ENCODE data around the gene LGALS9. TPM values are rescaled to one million over a fixed set of nuclear protein-coding genes. Genes with fewer than 3 reads are reported as not detected.
A peak's percentile ranks its signal among the peaks of the same experiment; 100 is the strongest.
"Not testable (repeated sequence)": the region's sequence is repeated elsewhere in the genome, so short reads cannot be mapped to it uniquely, and the experiment has no call there.

LGALS9 gene
- total RNA-seq, 2 experiments from 2014 or later = 150 to 305 TPM

DNA sequence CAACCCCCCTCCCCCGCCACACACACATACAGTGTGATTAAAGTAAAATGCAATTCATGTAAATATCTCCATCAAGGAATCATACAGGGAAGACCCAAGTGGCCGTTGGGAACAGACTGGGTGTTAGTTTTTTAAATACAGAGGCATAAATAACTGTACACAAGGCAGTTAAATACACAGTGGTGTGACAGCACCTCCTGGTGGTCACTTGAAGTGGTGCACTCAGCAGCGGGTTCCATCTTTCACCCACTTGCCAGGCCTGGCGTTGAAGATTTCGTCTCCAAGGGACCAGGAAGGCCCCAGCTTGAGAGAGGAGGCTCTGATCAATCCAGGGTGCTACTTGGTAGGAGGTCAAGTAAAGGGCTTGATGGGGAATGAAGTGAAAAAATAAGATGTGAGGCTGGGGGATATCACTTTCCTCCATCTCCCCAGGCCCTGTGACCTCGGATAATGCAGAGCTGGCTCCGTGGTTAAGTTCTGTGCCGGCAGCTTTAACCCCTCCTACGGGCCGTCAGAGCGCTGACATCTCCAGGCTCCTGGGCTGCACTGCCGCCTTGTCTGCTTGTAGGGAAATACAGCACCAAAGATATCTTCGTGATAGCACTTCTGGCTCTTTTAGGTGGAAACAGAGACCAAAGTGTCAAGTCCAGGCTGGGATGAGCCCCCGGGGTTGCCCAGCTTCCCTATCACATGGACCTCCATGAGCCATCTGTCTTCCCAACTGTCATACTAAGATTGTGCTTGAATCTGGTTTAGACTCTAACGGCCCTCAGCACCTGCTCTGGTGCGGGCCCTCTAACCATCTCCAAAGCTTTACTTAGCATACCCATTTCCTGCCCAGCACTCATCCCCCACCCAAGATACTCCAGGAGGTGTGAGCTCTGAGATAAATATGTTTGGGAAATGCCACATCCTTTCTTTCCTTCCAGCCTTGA, 20.7 kb downstream of the LGALS9 start:
- ATAC-seq (peak; percentile 72), DNase-seq (peak; percentile 80)
- Mint-ChIP-seq H3K36me3 (peaks cover 9% of the 10 kb centered on the region), H3K27me3 (no peaks in the 10 kb centered on the region), H3K27ac (no peak overlapping the region), H3K4me3 (no peak overlapping the region), H3K4me1 (peaks cover 6% of the 10 kb centered on the region), H3K9me3 (ENCODE audit: low read depth) (no peaks in the 10 kb centered on the region)
- CTCF ChIA-PET = interaction anchor here (0.8 to 10.0 kb wide), 21 partner anchors 12 to 433 kb away, joined by 3 to 152 read pairs (median 5); partner anchors contain the start of genes LGALS9 and LYRM9

DNA sequence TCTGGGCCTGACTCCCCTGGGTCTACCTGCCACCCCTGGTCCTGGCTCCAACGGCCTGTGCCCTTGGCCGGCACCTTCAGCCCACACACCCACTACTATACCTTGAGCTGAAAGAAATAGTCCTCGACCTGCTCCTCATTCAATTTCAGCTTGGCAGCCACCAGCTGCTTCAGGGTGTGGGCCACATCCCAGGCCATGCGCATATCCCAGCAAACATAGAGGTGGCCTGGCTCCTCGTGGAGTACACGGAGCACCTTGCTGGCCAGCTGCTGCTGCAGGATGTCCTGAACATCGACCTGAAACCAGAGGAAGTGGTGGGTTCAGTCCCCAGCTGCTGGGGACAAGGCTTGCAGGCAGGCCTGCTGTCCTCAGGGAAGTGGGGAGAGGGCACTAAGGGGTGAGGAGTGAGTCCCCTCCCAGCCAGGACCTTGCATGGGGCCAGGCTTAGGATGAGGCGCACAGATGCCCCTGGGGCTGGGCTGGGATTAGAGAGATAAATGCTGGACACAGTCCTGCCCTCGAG, 22.5 kb downstream of the LGALS9 start:
- not testable (repeated sequence) for H3K4me3 Mint-ChIP-seq; ATAC-seq; H3K27me3 Mint-ChIP-seq; DNase-seq; H3K27ac Mint-ChIP-seq; H3K36me3 Mint-ChIP-seq; H3K4me1 Mint-ChIP-seq; H3K9me3 Mint-ChIP-seq (ENCODE audit: low read depth)
- CTCF ChIA-PET = interaction anchor here (0.6 to 10.0 kb wide), 17 partner anchors 8 to 417 kb away, joined by 3 to 152 read pairs (median 6); no protein-coding TSS in a partner anchor

DNA sequence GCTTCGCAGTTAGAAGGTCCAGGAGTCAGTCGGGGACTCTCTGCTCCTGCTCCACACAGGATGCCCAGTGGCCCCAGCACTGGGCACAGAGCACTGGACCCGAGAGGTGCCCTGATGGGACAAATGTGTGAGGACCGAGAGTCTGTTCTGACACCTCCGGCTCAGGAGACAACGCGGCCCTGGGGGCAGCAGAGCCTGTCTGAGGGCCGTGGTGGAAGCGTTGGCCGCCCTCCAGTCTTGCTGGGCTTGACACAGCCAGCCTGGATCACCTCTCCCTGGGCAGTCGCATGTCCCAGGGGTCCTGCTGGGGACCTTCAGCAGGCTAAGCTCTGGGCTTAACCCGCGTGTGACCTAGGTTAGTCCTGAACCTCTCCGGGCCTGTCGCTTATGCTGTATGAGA, 23.1 kb downstream of the LGALS9 start:
- CTCF ChIA-PET = interaction anchor here (0.7 to 10.0 kb wide), 28 partner anchors 9 to 418 kb away, joined by 3 to 152 read pairs (median 5); no protein-coding TSS in a partner anchor
- no peak overlapping the region for H3K4me3 Mint-ChIP-seq
- no peak overlapping the region for H3K27ac Mint-ChIP-seq
- peaks cover 2% of the 10 kb centered on the region for H3K36me3 Mint-ChIP-seq
- ATAC-seq (no peak), DNase-seq (no peak)
- H3K27me3 Mint-ChIP-seq = no peaks in the 10 kb centered on the region
- H3K9me3 Mint-ChIP-seq (ENCODE audit: low read depth) = no peaks in the 10 kb centered on the region
- H3K4me1 Mint-ChIP-seq = peaks cover 6% of the 10 kb centered on the region

DNA sequence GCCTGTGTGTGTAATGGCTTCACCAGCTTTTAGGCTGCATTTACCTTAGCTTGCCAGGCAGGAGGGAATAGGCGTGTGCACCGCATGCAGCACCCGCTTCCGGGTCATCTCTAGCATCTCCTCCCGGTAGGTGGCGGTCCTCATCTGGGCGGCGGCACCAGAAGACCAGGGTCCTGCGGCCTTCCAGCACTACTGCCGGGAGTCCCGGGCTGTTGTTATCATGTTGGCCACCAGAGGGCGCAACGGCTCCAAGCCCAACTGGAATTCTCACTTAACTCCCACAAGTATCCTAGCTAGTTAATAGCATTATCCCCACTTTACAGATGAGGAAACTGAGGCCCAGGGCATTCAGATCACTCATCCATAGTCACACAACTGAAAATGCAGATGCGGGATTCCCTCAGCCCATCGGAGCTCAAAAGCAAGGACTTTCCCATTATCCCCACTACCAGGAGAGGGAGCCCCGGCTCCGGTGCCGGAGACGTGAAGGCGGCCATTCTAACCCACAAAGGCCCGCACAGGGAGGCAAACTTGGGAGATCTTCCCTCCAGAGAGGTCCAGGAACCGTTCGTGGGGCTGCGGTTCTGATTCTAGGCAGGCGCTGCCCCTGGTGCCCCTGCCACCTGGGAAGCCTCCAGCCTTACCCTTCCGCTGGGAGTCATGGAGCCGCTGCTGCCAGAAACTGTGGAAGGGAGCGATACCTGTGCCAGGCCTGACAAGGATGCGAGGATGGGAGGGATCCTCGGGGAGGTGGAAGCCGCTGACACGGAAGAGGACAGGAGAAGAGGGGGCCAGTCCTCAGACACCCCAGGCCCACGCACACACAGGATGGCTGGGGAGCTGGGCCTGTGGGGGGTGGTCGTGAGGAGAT, 23.9 kb downstream of the LGALS9 start:
- Mint-ChIP-seq H3K4me3 (no peak overlapping the region), H3K36me3 (no peaks in the 10 kb centered on the region), H3K27me3 (no peaks in the 10 kb centered on the region), H3K27ac (no peak overlapping the region), H3K4me1 (peaks cover 6% of the 10 kb centered on the region), H3K9me3 (ENCODE audit: low read depth) (no peaks in the 10 kb centered on the region)
- DNase-seq = peak; percentile 82
- CTCF ChIA-PET = interaction anchor here (0.7 to 10.0 kb wide), 31 partner anchors 9 to 418 kb away, joined by 3 to 152 read pairs (median 5); no protein-coding TSS in a partner anchor
- peak; percentile 82 for ATAC-seq

DNA sequence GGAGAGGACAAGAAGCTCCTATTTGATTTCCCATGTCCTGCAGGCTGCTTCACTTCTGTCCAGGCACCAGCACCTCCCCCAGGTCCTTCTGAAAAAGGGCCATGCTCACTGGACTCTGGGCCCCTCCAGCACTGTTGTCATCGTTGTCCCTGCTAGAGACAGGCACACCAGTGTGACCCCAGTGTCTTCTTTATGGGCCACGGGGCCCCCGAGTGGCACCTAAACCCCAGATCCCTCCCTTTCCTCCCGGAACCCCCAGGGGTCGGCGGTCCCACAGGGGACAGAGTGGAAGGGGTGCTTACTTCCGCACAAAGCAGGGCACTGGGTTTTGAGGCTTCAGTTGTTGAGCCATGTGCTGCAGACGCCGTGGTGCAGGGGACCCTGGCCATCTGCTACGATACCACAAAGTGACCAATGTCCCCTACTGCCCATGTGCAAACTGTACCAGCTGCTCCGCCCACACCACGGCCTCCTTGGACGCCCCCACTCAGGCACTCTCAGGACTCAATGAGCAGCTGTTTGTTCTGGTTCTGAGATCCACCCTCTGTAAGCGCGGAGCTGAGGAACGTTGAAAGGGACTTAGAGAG, 24.6 kb downstream of the LGALS9 start:
- H3K4me1 Mint-ChIP-seq; H3K27ac Mint-ChIP-seq; H3K27me3 Mint-ChIP-seq; H3K4me3 Mint-ChIP-seq; DNase-seq; H3K36me3 Mint-ChIP-seq; ATAC-seq; H3K9me3 Mint-ChIP-seq (ENCODE audit: low read depth): not testable (repeated sequence)
- CTCF ChIA-PET = interaction anchor here (0.9 to 10.0 kb wide), 14 partner anchors 9 to 419 kb away, joined by 3 to 152 read pairs (median 6); no protein-coding TSS in a partner anchor

DNA sequence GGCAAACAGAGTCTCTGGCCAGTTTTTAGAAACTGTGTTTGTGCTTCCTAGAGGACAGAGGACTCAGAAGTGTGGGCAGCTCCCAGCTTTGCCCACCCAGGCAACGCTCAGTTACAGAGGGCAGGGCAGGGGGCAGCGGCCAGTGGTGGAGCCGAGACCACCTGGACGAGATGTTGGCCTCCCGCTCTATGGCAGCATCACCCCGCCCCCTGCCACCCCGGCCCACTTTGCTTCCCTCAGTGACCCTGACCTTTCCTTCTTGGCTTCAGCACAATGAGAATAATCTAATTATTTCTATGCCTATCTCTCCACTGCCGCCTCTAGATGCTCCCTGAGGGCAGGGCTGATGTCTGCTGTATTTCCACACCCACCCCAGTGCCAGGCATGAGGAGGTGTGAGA, 25.6 kb downstream of the LGALS9 start:
- not testable (repeated sequence) for DNase-seq
- CTCF ChIA-PET = interaction anchor here (2.2 to 4.1 kb wide), 2 partner anchors 100 to 223 kb away, joined by 12 to 23 read pairs; no protein-coding TSS in a partner anchor

DNA sequence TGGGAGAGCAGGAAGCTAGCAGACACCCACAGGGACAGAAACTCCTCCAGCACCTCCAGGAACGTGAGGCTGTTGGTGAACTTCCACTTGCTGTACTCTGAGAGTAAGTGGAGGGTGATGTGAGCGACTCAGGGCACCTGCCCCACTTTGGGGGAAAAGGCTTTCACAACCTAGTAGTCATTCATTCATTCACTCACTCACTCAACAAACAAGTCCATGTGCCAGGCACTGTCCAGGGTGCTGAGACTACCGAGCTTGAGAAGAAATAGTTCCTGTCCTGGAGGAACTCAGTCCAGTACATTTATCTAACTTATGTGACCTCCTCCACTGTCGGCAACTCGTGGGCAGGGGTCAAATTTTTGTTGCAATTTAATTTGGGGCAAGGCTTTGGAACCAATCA, 26.6 kb downstream of the LGALS9 start:
- no peaks in the 10 kb centered on the region for H3K36me3 Mint-ChIP-seq
- no peaks in the 10 kb centered on the region for H3K9me3 Mint-ChIP-seq (ENCODE audit: low read depth)
- DNase-seq (no peak), ATAC-seq (no peak)
- no peaks in the 10 kb centered on the region for H3K27me3 Mint-ChIP-seq
- no peak overlapping the region for H3K27ac Mint-ChIP-seq
- no peak overlapping the region for H3K4me3 Mint-ChIP-seq
- peaks cover 6% of the 10 kb centered on the region for H3K4me1 Mint-ChIP-seq
- CTCF ChIA-PET = interaction anchor here (1.0 to 4.1 kb wide), 4 partner anchors 55 to 236 kb away, joined by 3 to 23 read pairs (median 8); partner anchors contain the start of gene LYRM9

More for the DNA sequence above, 25.6 kb downstream of the LGALS9 start:
- H3K4me1 Mint-ChIP-seq; H3K27ac Mint-ChIP-seq; H3K36me3 Mint-ChIP-seq; H3K4me3 Mint-ChIP-seq; ATAC-seq; H3K27me3 Mint-ChIP-seq; H3K9me3 Mint-ChIP-seq (ENCODE audit: low read depth): not testable (repeated sequence)

DNA sequence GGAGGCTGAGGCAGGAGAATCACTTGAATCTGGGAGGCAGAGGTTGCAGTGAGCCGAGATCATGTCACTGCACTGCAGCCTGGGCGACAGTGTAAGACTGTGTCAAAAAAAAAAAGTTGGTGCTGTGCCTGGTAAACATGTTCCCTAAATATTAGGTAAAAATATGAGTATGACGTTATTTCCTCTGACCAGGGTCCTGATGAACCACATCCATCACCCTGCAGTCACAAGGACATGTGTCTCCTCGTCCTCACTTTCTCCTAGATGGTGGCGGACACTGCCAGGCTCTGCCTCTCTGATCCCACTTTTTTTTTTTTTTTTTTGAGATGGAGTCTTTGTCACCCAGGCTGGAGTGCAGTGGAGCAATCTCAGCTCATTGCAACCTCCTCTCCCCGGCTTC, 28.7 kb downstream of the LGALS9 start:
- Mint-ChIP-seq H3K4me1 (peaks cover 2% of the 10 kb centered on the region), H3K36me3 (no peaks in the 10 kb centered on the region), H3K27me3 (no peaks in the 10 kb centered on the region), H3K27ac (no peak overlapping the region), H3K4me3 (no peak overlapping the region), H3K9me3 (ENCODE audit: low read depth) (no peaks in the 10 kb centered on the region)
- CTCF ChIA-PET = no interaction called here
- no peak for ATAC-seq
- no peak for DNase-seq

DNA sequence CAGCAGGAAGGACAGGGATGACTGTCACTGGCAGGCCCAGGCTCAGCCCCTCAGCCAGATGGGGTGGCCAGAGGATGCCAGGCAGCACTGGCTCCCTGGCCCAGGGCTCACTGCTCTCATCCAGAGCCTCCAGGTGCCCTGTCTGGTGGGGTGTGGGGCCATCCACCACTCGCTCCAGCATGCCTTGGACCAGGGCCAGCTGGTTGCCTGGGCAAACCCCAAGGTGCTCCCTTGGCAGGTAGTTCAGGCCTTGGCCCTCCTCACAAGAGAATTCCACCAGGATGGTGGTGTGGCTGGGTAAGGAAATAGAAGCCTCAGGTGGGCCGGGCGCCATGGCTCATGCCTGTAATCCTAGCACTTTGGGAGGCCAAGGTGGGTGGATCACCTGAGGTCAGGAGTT, 29.4 kb downstream of the LGALS9 start:
- no peak for DNase-seq
- Mint-ChIP-seq H3K36me3 (no peaks in the 10 kb centered on the region), H3K4me3 (no peak overlapping the region), H3K27ac (no peak overlapping the region), H3K4me1 (no peaks in the 10 kb centered on the region), H3K27me3 (no peaks in the 10 kb centered on the region), H3K9me3 (ENCODE audit: low read depth) (no peaks in the 10 kb centered on the region)
- ATAC-seq = no peak
- CTCF ChIA-PET = no interaction called here

DNA sequence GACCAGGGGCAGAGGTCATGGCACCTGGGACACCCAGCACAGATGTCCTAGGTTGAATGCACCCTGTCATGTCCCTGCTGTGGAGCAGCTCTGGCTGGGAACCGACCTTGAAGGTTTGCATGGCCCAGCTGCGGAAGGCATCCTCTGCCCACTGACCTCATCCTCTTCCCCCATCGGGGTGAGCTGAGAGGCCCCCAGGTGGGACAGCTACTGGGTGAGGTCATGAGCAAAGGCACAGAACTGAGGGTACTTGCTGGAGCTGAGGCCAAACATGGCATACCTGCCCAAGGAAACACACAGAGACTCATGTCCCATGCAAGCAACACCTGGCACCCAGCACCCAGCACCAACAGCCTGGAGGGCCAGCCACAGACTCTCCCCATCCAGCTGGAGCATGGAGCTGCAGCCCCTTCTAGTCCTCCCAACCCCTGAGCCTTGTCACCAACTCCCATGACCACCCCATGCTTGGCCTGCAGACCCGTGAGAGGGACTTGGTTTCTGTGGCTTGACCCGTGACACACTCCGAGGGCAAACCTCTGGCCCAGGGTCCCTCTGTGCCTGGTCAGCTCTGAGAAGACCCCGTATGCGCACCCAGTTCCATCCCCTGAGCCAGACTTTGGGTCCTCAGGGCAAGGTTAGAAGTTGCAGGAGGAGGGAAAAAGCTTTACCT, 33.1 kb downstream of the LGALS9 start:
- ATAC-seq (no peak), DNase-seq (no peak)
- Mint-ChIP-seq H3K27ac (no peak overlapping the region), H3K4me1 (no peaks in the 10 kb centered on the region), H3K27me3 (no peaks in the 10 kb centered on the region), H3K36me3 (no peaks in the 10 kb centered on the region), H3K9me3 (ENCODE audit: low read depth) (no peaks in the 10 kb centered on the region), H3K4me3 (no peak overlapping the region)
- CTCF ChIA-PET = interaction anchor here (1.2 to 2.2 kb wide), 3 partner anchors 9 to 65 kb away, joined by 3 to 10 read pairs (median 3); no protein-coding TSS in a partner anchor

DNA sequence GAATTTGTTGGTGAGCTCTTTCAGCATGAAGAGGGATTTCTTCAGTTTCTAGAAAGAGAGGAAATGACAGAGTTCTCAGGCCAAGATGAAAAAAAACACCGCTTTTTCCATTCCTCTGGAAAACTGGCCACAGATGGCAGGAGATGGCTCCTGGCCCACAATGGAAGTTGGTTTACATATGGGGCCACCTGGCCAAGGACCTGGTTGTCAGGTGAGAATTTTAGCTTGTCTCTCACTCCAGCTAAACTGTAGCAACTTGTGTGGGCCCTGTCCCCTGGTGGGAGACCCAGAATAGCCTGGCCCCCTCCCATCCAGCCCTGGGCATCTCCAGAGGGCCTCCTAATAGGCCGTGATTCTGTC, 33.6 kb downstream of the LGALS9 start:
- H3K27ac Mint-ChIP-seq = no peak overlapping the region
- H3K36me3 Mint-ChIP-seq = no peaks in the 10 kb centered on the region
- DNase-seq = no peak
- H3K27me3 Mint-ChIP-seq = no peaks in the 10 kb centered on the region
- ATAC-seq = no peak
- CTCF ChIA-PET = interaction anchor here (1.2 to 2.2 kb wide), 2 partner anchors 10 to 65 kb away, joined by 3 to 10 read pairs; no protein-coding TSS in a partner anchor
- no peaks in the 10 kb centered on the region for H3K9me3 Mint-ChIP-seq (ENCODE audit: low read depth)
- no peaks in the 10 kb centered on the region for H3K4me1 Mint-ChIP-seq
- H3K4me3 Mint-ChIP-seq = no peak overlapping the region

DNA sequence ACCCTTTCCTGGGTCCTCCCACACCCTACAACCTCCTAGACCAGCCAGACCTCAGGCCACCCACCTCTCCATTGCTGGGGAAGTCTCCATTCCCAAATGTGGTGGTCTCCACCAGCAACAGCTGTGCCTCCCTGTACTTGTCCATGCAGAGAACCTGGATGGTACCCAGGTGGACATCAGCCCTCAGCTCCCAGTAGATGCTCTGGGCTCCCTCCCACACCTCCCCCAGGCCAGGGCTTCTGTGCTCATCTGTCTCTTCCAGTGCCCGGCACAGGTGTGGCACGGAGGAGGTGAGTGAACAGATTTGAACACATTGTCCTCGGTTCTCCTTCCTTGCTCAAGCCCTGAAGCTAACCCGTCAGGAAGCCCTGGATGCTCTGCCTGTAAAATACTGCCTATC, 34.6 kb downstream of the LGALS9 start:
- H3K4me1 Mint-ChIP-seq = no peaks in the 10 kb centered on the region
- H3K27ac Mint-ChIP-seq = no peak overlapping the region
- CTCF ChIA-PET = interaction anchor here (1.4 kb wide), 1 partner anchor 11 kb away, joined by 7 read pairs; no protein-coding TSS in a partner anchor
- no peaks in the 10 kb centered on the region for H3K27me3 Mint-ChIP-seq
- H3K36me3 Mint-ChIP-seq = no peaks in the 10 kb centered on the region
- DNase-seq = no peak
- ATAC-seq = no peak
- H3K9me3 Mint-ChIP-seq (ENCODE audit: low read depth) = no peaks in the 10 kb centered on the region
- no peak overlapping the region for H3K4me3 Mint-ChIP-seq

All from activated CD8-positive, alpha-beta memory T cell treated with anti-CD3 and anti-CD28 coated beads, Interleukin-2, amount 10 ng/mL, durations not matched to agents 7 days and 5 days (primary cell).